Activated CD4-positive, CD25-positive, alpha-beta regulatory T cell (primary cell): ENCODE measurements around the gene ZNF513.
"Not testable (repeated sequence)": the region's sequence is repeated elsewhere in the genome, so short reads cannot be mapped to it uniquely, and the experiment has no call there.

Source experiments
- DNase-seq, 4 experiments: peaks; one replicate each; lab custom pipeline; 2025; lab: John Stamatoyannopoulos, UW

Gene ZNF513

DNA sequence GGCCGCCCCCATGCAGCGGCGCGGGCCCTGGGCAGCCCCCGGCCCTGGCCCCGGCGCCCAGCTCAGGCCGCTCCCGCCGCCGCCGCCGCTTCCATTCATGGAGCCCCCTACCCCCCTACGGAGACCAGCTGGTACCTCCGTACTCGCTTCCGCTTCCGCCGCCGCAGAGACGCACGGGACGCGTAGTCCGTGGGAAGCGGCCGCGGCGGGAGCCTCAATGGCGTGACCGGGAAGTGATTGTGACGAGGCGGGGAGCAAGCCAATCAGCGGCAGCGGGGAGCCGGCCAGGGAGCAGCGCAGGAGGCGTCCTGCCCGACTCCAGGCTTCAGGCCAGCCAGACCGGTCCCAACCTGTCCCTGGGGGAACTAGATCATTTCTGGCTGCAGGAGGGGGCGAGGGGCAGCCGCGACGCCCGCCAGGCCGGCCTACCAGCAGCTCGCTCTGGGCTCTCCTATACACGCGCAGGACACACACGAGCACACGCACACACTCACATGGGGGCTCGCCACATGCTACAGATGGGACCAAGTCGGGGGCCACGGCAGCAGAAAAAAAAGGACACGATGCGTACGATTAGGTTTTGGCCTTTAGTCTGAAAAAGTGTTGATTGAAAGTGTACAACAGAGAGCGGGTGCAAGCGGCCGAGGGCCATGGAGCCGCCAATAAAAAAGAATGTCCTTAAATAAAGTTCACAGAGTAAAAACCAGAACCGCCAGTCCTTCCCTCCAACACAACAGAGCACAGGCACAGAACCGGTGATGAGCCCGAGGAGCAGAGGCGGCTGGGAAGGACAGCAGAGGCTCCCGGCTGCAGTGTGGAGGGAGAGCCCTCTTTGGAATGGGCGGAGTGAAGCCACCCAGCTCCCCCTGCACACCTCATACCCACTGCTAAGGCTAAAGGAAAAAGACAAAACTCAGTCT lies at the start of gene ZNF513:
Gene ZNF513, minus strand, starts transcription at position 109 of the 920 bp plus-strand sequence. CDS start 208 bp downstream, outside the sequence.
- DNase-seq, result peak; percentile 54 to 77 (median 70)

DNA sequence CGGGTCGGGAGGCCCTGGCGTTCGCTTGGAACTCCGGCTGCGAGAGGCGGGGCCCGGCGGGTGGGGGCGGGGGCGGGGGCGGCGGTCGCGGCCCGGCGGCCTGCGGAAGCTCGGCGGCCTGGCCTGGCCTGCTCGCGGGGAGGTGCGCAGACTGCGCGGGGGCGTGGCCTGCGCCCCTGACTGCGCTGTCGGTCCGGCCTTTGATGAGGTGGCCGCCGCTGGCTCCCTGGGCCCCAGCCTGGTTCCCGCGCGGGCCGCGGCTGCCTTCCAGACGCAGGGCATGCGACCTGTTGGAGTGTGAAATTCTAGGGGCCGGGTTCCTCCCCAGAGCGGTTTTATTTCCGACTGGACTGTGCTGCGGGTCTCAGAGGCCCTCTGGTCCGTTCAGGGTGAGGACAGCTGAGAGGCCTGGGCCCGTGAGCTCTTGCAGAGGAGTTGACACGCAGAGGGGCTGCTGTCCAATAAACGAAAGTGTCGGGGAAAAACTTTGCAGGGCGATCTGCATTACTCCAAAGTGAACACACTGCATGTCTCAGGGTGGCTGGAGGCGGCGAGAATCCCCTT lies 48.5 kb upstream of the ZNF513 start:
- DNase-seq, result peak; percentile 47 to 59 (median 50)

DNA sequence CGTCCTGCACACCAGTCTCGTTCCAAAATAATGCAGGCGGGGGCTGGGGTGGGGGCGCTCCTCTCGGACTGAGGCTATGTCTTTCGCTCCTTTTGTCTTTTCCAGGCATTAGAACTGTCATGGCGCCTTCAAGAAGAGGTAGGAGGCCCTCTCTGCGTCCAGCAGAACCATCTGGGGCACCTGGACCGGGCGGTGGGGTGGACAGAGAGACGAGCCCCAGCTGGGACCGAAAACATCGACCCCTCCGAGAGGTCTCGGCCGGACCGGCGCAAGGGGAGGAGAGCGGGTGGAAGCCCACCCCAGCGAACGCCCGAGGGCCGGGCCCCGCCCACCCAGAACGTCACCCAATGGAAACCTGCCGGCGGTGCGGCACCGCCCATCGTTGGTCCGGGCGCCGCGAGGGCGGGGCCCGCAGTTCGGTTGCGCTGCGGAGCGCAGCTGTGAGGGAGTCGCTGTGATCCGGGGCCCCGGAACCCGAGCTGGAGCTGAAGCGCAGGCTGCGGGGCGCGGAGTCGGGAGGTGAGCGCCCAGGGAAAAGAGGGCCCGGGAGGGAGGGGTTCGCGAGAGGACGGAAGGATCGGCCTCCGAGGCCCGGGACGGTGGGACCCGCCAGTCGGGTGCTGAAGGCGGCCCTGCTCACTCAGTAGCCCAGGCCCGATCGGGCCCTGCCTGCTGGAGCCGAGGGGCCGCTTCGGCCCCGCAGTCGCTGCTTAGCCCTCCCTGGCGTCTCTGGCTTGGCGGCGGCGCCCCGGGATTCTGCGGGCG lies 47.9 kb upstream of the ZNF513 start, which contains the start of gene NRBP1:
Gene NRBP1, plus strand, starts transcription at position 419 of the 765 bp plus-strand sequence. CDS start 4,643 bp downstream, outside the sequence.
- DNase-seq, result peak; percentile 82 to 89 (median 86)

- no peak for DNase-seq
Observed at GRCh38 chr2:27427863-27428212, 47.3 kb upstream of the ZNF513 start.

GRCh38 chr2:27425039-27425438 lies 44.5 kb upstream of the ZNF513 start:
- DNase-seq, result not testable (repeated sequence)

GRCh38 chr2:27422958-27423357 lies 42.4 kb upstream of the ZNF513 start:
- no peak for DNase-seq

- no peak for DNase-seq
Observed at GRCh38 chr2:27421660-27422250, 41.2 kb upstream of the ZNF513 start.

GRCh38 chr2:27420996-27421395 lies 40.5 kb upstream of the ZNF513 start:
- DNase-seq, result no peak

DNA sequence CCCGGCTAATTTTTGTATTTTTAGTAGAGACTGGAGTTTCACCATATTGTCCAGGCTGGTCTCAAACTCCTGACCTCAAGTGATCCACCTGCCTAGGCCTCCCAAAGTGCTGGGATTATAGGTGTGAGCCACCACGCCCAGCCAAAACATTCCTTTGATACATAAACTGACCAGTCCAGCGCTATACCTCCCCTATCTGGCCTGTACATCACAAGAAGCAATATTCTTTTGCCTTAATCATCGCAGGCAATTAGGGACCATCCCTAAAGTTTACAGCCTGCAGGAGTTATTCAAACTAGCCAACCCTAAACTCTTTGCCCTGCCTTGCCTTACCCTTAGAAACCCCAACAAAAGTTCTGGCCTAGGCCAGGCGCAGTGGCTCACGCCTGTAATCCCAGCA lies 35.6 kb upstream of the ZNF513 start:
- DNase-seq, result no peak

DNA sequence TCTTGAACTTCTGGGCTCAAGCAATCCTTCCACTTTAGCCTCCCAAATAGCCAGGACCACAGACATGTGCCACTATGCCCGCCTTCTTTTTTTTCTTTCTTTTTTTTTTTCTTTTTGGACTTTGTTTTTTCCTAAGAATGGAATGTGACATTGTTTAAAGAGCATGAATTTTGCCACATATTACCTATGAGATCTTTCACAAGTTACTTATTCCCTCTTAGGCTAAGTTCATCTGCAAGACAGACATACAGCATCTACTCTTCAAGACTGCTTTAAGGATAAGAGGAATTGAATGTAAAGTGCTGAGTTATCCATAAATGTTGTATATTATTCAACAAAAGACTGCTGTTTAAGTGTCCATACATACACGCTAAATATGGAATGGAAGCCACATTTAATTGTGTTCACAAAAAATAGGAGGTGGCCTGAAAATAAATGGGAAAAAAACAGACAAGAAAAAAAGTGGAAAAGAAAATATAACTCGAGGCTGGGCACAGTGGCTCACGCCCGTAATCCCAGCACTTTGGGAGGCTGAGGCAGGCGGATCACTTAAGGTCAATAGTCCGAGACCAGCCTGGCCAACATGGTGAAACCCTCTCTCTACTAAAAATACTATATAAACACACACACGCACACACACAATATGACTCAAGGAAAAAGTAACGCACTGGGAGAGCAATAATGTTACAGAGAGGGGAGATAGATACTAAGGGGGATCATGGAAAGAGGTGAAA lies 32.1 kb upstream of the ZNF513 start:
- DNase-seq, result no peak

DNA sequence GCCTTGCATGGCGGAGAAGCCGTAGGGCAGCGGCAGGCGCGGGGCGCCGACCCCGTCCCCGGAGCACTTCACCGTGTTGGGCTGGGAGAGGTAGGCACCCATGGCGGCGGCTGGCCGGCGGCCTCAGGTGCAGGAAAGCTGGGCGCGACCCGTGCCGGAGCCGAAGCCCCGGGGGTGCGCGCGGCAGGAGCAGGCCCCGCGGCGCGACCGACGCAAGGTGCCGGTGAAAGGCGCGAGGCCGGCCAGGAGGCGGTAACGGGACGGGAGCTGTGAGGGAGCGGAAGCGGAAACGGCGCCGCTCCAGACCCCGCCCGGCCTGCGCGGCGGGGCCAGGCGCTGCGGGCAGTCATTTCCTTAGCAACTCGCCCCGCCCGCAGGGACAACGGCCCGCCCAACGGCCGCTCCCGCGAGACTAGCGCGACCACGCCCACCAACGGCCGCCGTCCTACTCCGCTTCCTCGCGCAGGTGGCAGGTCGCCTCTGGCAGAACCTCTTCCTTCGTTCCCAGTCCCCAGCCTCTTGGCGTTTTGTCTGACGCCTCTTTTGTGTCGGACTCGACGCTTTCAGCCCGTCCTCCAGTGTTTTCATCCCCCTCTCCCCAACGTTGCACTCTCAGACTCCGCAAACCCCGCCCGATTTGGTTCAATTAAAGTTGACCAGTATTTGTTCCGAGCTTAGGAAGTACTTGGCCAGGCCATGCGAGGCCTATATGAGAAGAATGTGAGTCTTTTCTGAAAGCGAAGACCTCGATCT lies 29.0 kb upstream of the ZNF513 start, which contains the start of gene PPM1G:
Gene PPM1G, minus strand, starts transcription at position 271 of the 753 bp plus-strand sequence. Its CDS starts 169 bp downstream, at position 102.
- peak; percentile 90 to 95 (median 94) for DNase-seq

DNA sequence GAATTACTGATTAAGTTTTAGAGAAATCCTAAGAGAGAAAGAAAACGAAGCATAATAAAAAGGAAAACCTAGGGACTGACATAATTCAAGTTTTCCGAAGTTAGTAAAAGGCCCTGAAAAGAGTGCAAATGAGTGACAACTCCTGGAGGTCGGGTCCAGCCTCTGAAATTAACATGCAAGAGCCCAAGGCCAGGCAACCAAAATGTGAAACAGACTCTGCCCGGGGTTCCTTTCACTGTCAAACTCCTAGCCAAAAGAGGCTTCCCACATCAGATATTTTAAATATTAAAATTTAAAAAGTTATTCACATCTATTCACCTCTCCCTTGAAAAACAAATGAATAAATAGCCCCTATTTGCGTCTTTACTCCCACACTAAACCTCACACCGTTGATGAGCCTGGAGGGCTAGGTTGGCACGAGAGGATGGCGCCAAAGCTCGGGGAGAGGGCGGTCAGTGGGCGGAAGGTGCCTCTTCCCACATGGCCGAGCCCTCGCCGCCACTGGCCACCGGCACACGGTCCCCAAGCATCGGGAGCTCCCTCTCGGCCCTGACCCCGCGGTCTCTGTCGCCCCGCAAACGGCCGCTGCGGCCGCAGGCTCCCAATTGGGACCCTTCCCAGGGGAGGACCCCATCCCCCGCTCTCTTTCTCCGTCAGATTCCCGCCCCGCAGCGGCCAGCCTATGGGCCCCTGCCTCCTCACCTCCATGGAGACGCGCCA lies 28.2 kb upstream of the ZNF513 start:
- no peak for DNase-seq

DNA sequence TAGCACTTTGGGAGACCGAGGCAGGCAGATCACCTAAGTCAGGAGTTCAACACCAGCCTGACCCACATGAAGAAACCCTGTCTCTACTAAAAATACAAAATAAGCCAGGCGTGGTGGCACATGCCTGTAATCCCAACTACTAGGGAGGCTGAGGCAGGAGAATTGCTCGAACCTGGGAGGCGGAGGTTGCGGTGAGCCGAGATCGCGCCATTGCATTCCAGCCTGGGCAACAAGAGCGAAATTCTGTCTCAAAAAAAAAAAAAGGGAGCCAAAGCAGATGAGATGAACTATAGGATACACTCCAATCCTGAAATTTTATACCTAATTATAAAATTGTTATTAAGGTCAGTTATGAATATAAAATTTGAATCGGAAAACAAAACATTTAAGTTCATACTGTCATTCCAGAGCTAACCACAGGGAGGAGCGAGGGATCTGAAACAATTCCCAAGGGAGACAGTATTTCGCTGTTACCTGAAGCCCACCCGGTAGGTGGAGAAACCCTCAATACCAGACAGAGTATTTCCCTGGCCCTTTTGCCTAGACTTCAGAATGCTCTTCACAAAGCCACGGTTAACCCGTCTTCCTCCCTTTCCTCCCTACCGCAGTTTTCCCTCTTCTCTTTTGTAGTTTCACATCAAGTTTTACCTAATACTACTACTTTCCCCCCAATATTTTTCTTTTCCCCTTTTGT lies 27.4 kb upstream of the ZNF513 start:
- no peak for DNase-seq

DNA sequence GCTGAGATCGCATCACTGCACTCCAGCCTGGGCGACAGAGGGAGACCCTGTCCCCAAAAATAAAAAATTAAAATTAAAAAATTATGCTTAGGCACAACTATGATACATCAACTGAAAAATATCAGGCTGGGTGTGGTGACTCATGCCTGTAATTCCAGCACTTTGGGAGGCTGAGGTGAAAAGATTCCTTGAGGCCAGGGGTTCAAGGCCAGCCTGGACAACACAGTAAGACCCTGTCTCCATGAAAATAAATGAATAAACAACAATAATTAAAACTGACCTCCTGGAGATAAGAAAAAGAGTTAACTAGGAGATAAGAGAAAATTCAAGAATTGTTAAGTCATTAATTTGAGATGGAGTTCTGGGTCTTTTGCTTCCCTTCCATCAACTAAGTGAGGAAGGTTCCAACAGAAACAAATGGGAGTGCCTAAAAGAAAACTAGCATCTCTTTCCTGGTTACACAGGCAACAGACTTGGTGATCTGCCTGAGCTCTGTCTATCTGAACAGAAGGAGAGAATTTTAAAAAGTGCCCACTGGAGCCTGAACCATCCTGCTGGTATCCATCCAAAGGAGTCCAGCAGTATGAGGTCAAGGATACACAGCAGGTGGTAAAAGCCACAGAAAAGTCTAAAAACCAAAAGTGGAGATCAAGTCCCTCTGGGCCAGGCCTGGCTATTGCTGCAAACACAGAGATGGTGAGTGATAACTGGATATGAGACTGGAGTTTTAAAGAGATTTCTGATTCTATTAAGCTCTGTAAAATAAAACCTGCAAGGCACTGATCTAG lies 20.0 kb upstream of the ZNF513 start:
- DNase-seq, result no peak

- no peak for DNase-seq
Observed at GRCh38 chr2:27398962-27399361, 18.4 kb upstream of the ZNF513 start.

DNA sequence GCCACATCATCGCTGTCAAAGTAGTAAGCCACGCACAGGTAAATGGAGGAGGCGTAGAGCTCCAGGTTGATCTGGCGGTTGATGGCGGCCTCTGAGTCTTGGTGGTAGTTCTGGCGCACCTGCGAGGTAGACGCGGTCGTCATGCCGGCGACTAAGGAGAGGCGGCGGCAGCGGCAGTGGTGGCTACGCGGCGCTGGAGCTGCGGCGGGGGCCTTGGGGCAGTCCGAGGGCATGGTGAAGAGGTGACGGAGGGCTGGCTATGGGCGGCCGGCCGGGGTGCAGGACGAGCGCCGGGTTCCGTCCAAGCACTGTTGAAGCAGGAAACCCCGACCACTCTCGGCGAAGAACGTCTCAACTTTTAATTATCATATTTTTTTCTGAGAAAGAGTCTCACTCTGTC lies 12.7 kb upstream of the ZNF513 start:
- no peak for DNase-seq

DNA sequence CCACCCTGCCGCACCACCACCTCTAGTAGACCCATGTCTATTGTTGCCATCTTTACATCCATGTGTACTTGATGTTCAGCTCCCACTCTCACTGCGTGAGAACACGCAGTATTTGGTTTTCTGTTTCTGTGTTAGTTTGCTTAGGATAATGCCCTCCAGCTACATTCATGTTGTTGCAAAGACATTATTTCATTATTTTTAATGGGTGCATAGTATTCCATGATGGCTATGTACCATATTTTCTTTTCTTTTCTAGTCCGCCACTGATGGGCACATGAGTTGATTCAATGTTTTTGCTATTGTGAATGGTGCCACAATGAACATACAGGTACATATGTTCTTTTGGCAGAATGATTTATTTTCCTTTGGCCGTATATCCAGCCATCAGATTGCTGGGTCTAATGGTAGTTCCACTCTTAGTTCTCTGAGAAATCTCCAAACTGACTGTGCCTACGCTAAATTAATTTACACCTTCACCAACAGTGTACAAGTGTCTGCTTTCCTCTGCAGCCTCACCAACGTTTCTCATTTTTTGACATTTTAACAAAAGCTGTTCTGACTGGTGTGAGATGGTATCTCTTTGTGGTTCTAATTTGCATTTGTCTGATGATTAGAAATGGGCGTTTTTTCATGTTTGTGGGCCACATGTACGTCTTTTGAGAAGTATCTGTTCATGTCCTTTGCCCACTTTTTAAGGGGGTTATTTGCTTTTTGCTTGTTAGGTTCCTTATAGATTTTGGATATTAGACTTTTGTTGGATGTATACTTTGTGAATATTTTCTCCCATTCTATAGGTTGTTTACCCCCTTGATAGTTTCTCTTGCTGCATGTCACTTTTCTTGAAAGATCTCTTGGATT lies 10.5 kb upstream of the ZNF513 start:
- no peak for DNase-seq
